Heart right ventricle (tissue), 16 donors: ENCODE data around the gene PFKP. TPM values are rescaled to one million over a fixed set of nuclear protein-coding genes. Genes with fewer than 3 reads are reported as not detected.
"Not testable (repeated sequence)": the region's sequence is repeated elsewhere in the genome, so short reads cannot be mapped to it uniquely, and the experiment has no call there.

Source experiments
- ATAC-seq, 8 donors: fragments of 200-7000 bp; cut with Tn5 transposase; one replicate each; pipeline ENCODE4 v1.9.1; 2020; ENCODE audit warnings: mild to moderate bottlenecking in 8 of 8, moderate library complexity in 8 of 8, moderate number of reproducible peaks in 1 of 8
- DNase-seq, 2 donors: peaks; one replicate each; pipeline ENCODE4 v3.0.0-alpha.2; 2020
- H3K27ac ChIP-seq, 10 donors: fragments of 200-600 bp; sonication (generic) in 2 of 10; one replicate each; pipeline versions ENCODE4 v1.5.0 to v1.8.0; 2020 to 2022; ENCODE audit warnings: mild to moderate bottlenecking in 3 of 10
- H3K27me3 ChIP-seq, 7 donors: fragments of 200-600 bp; one replicate each; pipeline ENCODE4 v1.8.0; 2021 to 2022; ENCODE audit warnings: mild to moderate bottlenecking in 2 of 7
- H3K36me3 ChIP-seq, 9 donors: fragments of 200-600 bp; sonication (generic) in 1 of 9; one replicate each; pipeline versions ENCODE4 v1.5.0 to v1.8.0; 2020 to 2022; ENCODE audit warnings: mild to moderate bottlenecking in 2 of 9
- H3K4me1 ChIP-seq, 9 donors: fragments of 200-600 bp; sonication (generic) in 1 of 9; one replicate each; pipeline versions ENCODE4 v1.5.0 to v1.8.0; 2020 to 2022; ENCODE audit warnings: mild to moderate bottlenecking in 4 of 9
- H3K4me3 ChIP-seq, 10 donors: fragments of 200-600 bp; sonication (generic) in 2 of 10; one replicate each; pipeline versions ENCODE4 v1.5.0 to v1.8.0; 2020 to 2022; ENCODE audit warnings: mild to moderate bottlenecking in 7 of 10, moderate library complexity in 2 of 10
- H3K9me3 ChIP-seq, 11 donors: fragments of 200-600 bp in 10 of 11; sonication (generic) in 2 of 11; one replicate each; pipeline versions ENCODE4 v1.5.0 to v1.8.0; 2013 to 2022; ENCODE audit warnings: mild to moderate bottlenecking in 2 of 11, control low read depth in 1 of 11, moderate library complexity in 1 of 11
- WGBS, 2 donors: extraction: QIAGEN DNeasy Blood & Tissue Kit; methylation state at CpG; one replicate each; pipeline ENCODE4 v1.1.7; 2013; ENCODE audit warnings: inconsistent platforms in 1 of 2; 5-methylcytosine and 5-hydroxymethylcytosine counted together
- intact Hi-C, 10 donors: fragments of 100-400 bp; cut with DNase I; formaldehyde crosslinking; loops; one replicate each; pipeline versions ENCODE4 v1.11.1 to v1.14.2; 2022
- polyA plus RNA-seq, 2 donors: library from polyadenylated mRNA; stranded (reverse); fragments of 200-250 nt; gene quantifications; one replicate each; pipeline ENCODE4 v1.2.3, GENCODE V29; 2013
- total RNA-seq, 10 donors: library from RNA; stranded (reverse); fragmentation: NEBNext Ultra II Directional in 3 of 10; extraction: Animal tissue kit (Norgen Biotek cat#: 25700) in 3 of 10; gene quantifications; one replicate each; pipeline versions ENCODE4 v1.2.1 to v1.2.4, GENCODE V29; 2021 to 2023
- TF ChIP-seq, protein P1 (sequence below), 9 donors: fragments of 200-600 bp; sonication (generic) in 2 of 9; IDR thresholded peaks; one replicate each; pipeline versions ENCODE4 v1.5.0 to v1.8.0; 2021 to 2022; ENCODE audit warnings: antibody characterized with exemption in 9 of 9, mild to moderate bottlenecking in 5 of 9, moderate library complexity in 1 of 9
- donor health status: Arrhythmogenic right ventricular cardiomyopathy.
- donor health status: ischemic (EF 13 %, LVEDD 7.1; RV severe dilation, severe dysfunction).
- donor health status: healthy with polysubstance abuse.
- donor health status: DM: no; HTN: yes; CAD: no.
- donor health status: DM: no; HTN: no; CAD: no.
- donor health status: ischemic (EF 25% LVEDD 6.9; RV normal size, moderate dysfunction).
- donor health status: ischemic (EF 25% LVEDD 5.7; RV mildly dilated, moderate dysfunction).
- donor health status: healthy.
- donor health status: DM: yes; HTN: yes; CAD: no.
- donor health status: Ischemic cardiomyopathy.
- donor health status: ischemic (EF 35%, LVEDD 5.7; RV mildly dilated, moderate dysfunction).
- donor health status: nonischemic (EF 11% LVEDD 7.7; RV severe dilation, severe dysfunction).
- donor health status: DM: yes; HTN: yes; CAD: no.
- donor health status: PGD.
- donor health status: ischemic (EF 29% LVEDD 5.4; RV normal size, mild dysfunction).
- donor health status: nonischemic (EF 23%, LVEDD 6.1; RV moderate dilation, normal function).

Gene PFKP
- total and polyA plus RNA-seq, 12 donors: 68.3 to 316 (median 220) TPM

DNA sequence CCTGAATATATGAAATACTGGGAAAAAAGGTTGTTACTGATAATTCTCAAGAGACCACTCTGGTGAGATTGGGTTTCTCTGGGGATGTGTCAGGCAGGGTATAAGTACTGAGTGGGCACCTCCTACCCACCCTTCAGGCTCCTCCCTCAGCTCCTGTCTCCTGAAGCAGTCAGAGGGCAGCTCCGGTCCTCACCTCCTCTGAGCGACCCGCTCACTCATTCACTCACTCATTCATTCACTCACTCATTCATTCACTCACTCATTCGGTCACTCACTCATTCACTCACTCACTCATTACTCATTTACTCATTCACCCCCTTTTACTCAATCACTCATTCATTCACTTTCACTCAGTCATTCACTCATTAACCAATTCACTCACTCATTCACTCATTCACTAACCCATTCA is 6.9 kb upstream of the PFKP start:
- Histone ChIP-seq H3K27ac (no peak overlapping the region), H3K4me3 (no peak overlapping the region), H3K36me3 (no peaks in the 10 kb centered on the region), H3K4me1 (peaks cover 0 to 16% (median 7%) of the 10 kb centered on the region in 9 donors), H3K27me3 (no peaks in the 10 kb centered on the region), H3K9me3 (no peaks in the 10 kb centered on the region)
- WGBS, 2 donors: 81 to 87% methylated on average over 4 of the region's 4 CpGs
- ATAC-seq (no peak), DNase-seq (no peak)
- TF ChIP-seq, protein P1, sequence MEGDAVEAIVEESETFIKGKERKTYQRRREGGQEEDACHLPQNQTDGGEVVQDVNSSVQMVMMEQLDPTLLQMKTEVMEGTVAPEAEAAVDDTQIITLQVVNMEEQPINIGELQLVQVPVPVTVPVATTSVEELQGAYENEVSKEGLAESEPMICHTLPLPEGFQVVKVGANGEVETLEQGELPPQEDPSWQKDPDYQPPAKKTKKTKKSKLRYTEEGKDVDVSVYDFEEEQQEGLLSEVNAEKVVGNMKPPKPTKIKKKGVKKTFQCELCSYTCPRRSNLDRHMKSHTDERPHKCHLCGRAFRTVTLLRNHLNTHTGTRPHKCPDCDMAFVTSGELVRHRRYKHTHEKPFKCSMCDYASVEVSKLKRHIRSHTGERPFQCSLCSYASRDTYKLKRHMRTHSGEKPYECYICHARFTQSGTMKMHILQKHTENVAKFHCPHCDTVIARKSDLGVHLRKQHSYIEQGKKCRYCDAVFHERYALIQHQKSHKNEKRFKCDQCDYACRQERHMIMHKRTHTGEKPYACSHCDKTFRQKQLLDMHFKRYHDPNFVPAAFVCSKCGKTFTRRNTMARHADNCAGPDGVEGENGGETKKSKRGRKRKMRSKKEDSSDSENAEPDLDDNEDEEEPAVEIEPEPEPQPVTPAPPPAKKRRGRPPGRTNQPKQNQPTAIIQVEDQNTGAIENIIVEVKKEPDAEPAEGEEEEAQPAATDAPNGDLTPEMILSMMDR (IDR thresholded peaks at IDR 0.05): no peak
- intact Hi-C loops: loop anchor here in 1 of 10 donors (10.0 kb wide), 1 partner anchor 74 kb away; no protein-coding TSS in a partner anchor

DNA sequence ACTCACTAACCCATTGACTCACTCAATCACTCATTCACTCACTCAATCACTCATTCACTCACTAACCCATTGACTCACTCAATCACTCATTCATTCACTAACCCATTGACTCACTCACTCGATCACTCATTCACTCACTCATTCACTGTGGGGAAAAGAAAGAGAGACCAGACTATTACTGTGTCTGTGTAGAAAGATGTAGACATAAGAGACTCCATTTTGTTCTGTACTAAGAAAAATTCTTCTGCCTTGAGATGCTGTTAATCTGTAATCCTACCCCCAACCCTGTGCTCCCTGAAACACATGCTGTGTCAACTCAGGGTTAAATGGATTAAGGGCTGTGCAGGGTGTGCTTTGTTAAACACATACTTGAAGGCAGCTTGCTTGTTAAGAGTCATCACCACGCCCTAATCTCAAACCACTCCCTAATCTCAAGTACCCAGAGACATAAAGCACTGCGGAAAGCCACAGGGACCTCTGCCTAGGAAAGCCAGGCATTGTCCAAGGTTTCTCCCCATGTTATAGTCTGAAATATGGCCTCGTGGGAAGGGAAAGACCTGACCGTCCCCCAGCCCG is 5.9 kb upstream of the PFKP start:
- not testable (repeated sequence) for H3K9me3 ChIP-seq, H3K36me3 ChIP-seq, H3K27me3 ChIP-seq, ATAC-seq, H3K4me3 ChIP-seq, DNase-seq, H3K27ac ChIP-seq
- intact Hi-C loops: loop anchor here in 1 of 10 donors (10.0 kb wide), 1 partner anchor 73 kb away; no protein-coding TSS in a partner anchor
- H3K4me1 ChIP-seq: peaks cover 0 to 23% (median 8%) of the 10 kb centered on the region in 9 donors
- 50 to 54% methylated on average over 6 of the region's 6 CpGs for WGBS, 2 donors

DNA sequence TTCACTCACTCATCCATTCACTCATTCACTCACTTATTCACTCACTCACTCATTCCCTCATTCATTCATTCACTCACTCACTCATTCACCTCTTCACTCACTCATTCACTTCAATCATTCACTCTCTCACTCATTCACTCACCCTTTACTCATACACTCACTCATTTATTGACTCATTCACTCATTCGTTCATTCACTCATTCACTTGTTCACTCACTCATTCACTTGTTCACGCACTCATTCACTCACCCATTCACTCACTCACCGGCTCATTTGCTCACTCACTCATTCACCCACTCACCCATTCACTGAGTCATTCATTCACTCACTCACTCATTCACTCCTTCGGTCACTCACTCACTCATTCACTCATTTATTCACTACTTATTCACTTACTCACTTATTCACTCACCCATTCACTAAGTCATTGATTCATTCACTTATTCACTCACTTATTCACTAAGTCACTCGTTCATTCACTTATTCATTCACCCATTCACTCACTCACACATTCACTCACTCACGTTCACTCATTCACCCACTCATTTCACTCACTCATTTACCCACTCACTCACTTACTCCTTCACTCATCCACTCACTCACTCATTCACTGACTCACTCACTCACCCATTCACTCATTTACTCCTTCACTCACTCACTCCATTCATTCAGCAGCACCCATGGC is 4.7 kb upstream of the PFKP start:
- 60 to 76% methylated on average over 5 of the region's 6 CpGs for WGBS, 2 donors
- ATAC-seq (no peak), DNase-seq (no peak)
- no peak overlapping the region for H3K27ac ChIP-seq
- TF ChIP-seq, protein P1 (IDR thresholded peaks at IDR 0.05): no peak
- H3K4me3 ChIP-seq: no peak overlapping the region
- no peaks in the 10 kb centered on the region for H3K36me3 ChIP-seq
- no peaks in the 10 kb centered on the region for H3K9me3 ChIP-seq
- H3K4me1 ChIP-seq: peaks cover 0 to 30% (median 14%) of the 10 kb centered on the region in 9 donors
- intact Hi-C loops: loop anchor here in 1 of 10 donors (10.0 kb wide), 1 partner anchor 72 kb away; no protein-coding TSS in a partner anchor
- H3K27me3 ChIP-seq: peaks cover 0 to 18% (median 0%) of the 10 kb centered on the region in 7 donors

DNA sequence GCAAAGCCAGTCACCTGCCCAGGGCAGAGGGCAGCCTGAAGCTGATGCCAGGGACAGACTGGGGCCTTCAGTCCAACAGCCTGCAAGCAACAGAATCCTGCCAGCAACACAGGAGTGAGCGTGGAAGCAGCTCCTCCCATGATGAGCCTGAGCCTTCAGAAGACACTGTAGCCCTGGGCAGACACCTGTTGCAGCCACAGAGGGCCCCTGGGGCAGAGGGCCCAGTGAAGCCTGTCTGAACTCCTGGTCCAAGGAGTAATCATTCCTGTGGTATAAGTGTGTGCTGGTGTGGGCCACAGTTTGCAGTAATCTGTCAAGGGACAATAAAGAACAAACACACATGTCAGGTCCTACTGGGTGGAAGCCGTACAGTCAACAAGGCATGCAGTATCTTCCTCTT is 2.9 kb upstream of the PFKP start:
- peaks cover 0 to 22% (median 0%) of the 10 kb centered on the region in 7 donors for H3K27me3 ChIP-seq
- H3K27ac ChIP-seq: no peak overlapping the region
- DNase-seq: no peak
- ATAC-seq: no peak
- H3K4me1 ChIP-seq: peaks cover 0 to 34% (median 18%) of the 10 kb centered on the region in 9 donors
- intact Hi-C loops: loop anchor here in 1 of 10 donors (10.0 kb wide), 1 partner anchor 70 kb away; no protein-coding TSS in a partner anchor
- H3K4me3 ChIP-seq: no peak overlapping the region
- 61 to 82% methylated on average over 2 of the region's 2 CpGs for WGBS, 2 donors
- TF ChIP-seq, protein P1 (IDR thresholded peaks at IDR 0.05): no peak
- H3K36me3 ChIP-seq: no peaks in the 10 kb centered on the region
- H3K9me3 ChIP-seq: no peaks in the 10 kb centered on the region
